HepG2 (cell line): ENCODE data around the gene SMIM12.

Experiments
- POLR2A ChIP-seq, 2 experiments: IDR thresholded peaks; 2 replicates each; pipeline ENCODE4 v1.6.1; 2011; ENCODE audit warnings: low read depth in 2 of 2, low read length in 2 of 2, mild to moderate bottlenecking in 1 of 2, moderate library complexity in 1 of 2; ENCODE audit not compliant: insufficient read depth in 1 of 2
- POLR2AphosphoS5 ChIP-seq: IDR thresholded peaks from 2 replicates; pipeline ENCODE4 v1.6.1; 2012; ENCODE audit warnings: low read depth, low read length
- TOPORS ChIP-seq: sonication (generic); formaldehyde crosslinking; IDR thresholded peaks from 2 replicates; pipeline ENCODE4 v1.8.0; 2023; ENCODE audit warnings: mild to moderate bottlenecking, missing genetic modification reagents
- ZNF234 ChIP-seq: sonication (generic); formaldehyde crosslinking; conservative IDR thresholded peaks from 2 replicates; pipeline ENCODE4 v1.5.1; 2020; ENCODE audit warnings: mild to moderate bottlenecking, missing genetic modification reagents
- TF ChIP-seq, protein P1 (sequence below): sonication (generic); formaldehyde crosslinking; IDR thresholded peaks from 2 replicates; pipeline ENCODE4 v1.8.1; 2023; ENCODE audit warnings: mild to moderate bottlenecking, moderate library complexity, missing genetic modification reagents

DNA sequence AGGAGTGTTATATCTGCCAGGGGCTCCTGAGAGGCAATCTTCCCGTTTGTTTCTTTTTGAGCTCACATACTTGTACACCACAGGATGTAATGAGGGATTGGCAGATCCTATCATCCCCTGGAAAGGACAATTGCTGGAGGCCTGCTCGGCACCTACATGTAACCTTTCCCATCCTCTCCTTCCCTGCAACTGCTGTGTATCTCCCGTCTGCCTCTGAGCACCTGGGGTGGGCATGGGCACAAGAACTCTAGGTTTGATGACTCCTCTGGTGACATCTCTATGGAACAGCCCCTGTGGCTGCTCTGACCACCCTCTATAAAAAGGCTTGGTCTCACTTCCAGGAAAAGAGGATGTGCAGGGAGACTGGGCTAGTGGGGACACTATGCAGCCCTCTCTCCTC lies 25.0 kb upstream of the SMIM12 start:
- TF ChIP-seq POLR2A (IDR thresholded peaks at IDR 0.05; ENCODE audit: insufficient read depth in 1 of 2, low read depth in 2 of 2, low read length in 2 of 2): no peak
- TF ChIP-seq TOPORS (CRISPR knock-in tag): no peak
- no peak for TF ChIP-seq POLR2AphosphoS5
- TF ChIP-seq ZNF234 (CRISPR knock-in tag): no peak
- TF ChIP-seq, protein P1, sequence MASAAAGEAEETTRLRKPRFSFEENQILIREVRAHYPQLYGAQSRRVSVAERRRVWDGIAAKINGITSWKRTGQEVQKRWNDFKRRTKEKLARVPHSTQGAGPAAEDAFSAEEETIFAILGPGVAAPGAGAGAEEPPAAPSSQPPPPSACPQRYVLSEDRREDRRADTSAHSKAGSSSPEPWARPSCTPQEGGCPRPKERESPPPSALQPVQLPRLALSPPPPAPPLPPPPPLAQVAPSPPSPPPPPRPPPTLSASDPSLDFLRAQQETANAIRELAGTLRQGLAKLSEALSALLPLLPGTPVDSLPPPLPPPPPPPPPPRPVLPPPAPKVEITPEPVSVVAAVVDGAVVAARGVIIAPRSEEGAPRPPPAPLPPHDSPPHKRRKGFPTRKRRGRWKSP (CRISPR knock-in tag): no peak
